GM12875 (cell line): ENCODE measurements around the gene SPANXB1.
"Not testable (repeated sequence)": the region's sequence is repeated elsewhere in the genome, so short reads cannot be mapped to it uniquely, and the experiment has no call there.

ENCODE experiments used
- H3K4me3 ChIP-seq: one replicate; pipeline ENCODE4 v1.5.1; 2011; ENCODE audit warnings: low read depth, low read length, control low read depth
- CTCF ChIP-seq: IDR thresholded peaks from 2 replicates; pipeline ENCODE4 v1.5.1; 2011; ENCODE audit warnings: low read depth, mild to moderate bottlenecking, control low read depth, inconsistent platforms, low read length, moderate library complexity, borderline replicate concordance; ENCODE audit not compliant: insufficient read depth

SPANXB1 gene, protein sequence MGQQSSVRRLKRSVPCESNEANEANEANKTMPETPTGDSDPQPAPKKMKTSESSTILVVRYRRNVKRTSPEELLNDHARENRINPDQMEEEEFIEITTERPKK

GRCh38 chrX:141002568-141002967, at the start of gene SPANXB1:
TSS of gene SPANXB1 (plus strand) at chrX:141002594. CDS start at chrX:141002694, 100 bp downstream.
- H3K4me3 ChIP-seq, result not testable (repeated sequence)

- no peak for TF ChIP-seq CTCF
- no peak overlapping the region for H3K4me3 ChIP-seq
Measured at GRCh38 chrX:140967036-140967435, 35.4 kb upstream of the SPANXB1 start.

- H3K4me3 ChIP-seq, result no peak overlapping the region
- TF ChIP-seq CTCF, result no peak
Measured at GRCh38 chrX:140971099-140971795, 31.1 kb upstream of the SPANXB1 start.

DNA sequence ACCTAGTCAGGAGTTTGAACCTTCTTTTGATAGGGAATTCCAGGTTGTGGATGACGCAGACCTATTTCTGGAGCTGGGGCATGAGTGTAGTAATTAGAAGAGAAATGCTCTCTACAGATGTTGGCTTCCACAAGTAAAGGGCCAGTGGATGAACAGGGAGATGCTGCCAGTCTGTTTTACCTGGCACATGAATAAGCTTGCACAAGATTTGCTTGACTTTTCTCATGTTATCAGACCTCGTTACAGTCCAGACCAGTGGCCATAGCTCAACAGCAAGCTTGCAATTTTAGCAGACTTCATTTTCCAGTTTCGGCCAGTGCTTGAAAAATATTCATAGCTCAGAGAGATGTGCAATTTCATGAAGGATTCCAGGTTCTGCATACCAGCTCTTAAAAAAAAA, 26.9 kb upstream of the SPANXB1 start:
- TF ChIP-seq CTCF, result no peak
- H3K4me3 ChIP-seq, result no peak overlapping the region

DNA sequence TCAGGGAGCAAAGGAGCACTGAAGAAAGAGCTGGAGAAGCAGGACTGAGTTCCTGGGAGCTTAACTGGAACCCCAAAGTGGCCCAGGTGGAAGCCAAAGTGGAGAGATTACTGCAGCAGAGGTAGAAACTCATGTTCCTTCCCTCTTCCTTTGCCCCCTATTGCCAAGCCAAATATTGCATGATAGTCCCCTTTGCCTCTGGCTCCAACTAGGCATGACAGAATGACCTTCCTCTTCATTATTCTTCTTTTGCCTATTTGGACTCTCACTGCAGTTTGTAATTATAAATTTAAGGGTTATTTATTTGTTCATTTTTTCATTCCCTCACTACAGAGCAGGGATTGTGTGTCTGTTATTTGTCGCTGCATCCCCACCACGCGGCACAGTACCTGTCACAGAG, 22.1 kb upstream of the SPANXB1 start:
- no peak overlapping the region for H3K4me3 ChIP-seq
- no peak for TF ChIP-seq CTCF

- no peak for TF ChIP-seq CTCF
- H3K4me3 ChIP-seq, result no peak overlapping the region
Measured at GRCh38 chrX:140983730-140984129, 18.7 kb upstream of the SPANXB1 start.

- not testable (repeated sequence) for H3K4me3 ChIP-seq
Measured at GRCh38 chrX:141005243-141005642, 2.8 kb downstream of the SPANXB1 start.

DNA sequence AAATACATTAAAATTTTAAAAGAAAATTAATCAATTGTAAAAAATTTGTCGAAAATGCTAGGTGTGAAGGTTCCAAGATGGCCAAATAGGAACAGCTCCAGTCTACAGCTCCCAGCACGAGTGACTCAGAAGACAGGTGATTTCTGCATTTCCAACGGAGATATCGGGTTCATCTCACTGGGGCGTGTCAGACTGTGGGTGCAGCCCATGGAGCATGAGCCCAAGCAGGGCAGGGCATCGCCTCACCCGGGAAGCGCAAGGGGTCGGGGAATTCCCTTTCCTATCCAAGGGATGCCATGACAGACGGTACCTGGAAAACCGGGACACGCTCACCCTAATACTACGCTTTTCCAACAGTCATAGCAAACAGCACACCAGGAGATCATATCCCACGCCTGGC, 41.9 kb downstream of the SPANXB1 start:
- H3K4me3 ChIP-seq, result not testable (repeated sequence)

DNA sequence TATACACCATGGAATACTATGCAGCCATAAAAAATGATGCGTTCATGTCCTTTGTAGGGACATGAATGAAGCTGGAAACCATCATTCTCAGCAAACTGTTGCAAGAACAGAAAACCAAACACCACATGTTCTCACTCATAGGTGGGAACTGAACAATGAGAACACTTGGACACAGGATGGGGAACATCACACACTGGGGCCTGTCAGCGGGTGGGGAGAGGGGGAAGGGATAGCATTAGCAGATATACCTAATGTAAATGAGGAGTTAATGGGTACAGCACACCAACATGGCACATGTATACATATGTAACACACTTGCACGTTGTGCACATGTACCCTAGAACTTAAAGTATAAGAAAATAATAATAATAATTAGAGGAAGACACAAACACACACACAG, 47.5 kb downstream of the SPANXB1 start:
- H3K4me3 ChIP-seq, result not testable (repeated sequence)

DNA sequence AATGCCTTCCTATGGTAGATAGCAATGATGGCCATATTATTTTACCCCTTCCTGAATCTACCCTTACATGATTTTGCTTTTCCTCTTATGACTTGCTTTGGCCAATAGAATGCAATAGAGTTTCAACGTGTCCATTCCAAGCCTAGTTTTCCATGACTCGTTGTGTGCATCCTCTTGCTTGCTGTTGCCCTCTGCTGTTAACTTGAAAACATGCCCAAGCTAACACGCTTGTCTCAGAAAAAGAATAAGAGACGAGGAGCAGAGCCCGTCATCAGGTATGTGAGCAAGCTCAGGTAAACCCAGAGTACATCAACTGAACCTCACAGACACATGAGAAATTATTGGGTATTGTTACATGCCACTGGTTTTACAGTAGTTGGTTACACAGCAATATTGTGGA, 49.7 kb downstream of the SPANXB1 start:
- H3K4me3 ChIP-seq, result not testable (repeated sequence)
